DMS53 treated with DMSO at 0.1 percent for 48 hours (cell line): ENCODE data around the gene CCDC88B.

ENCODE experiments used
- DNase-seq: peaks from one replicate; lab custom pipeline; 2025; ENCODE audit not compliant: unreplicated experiment; lab: John Stamatoyannopoulos, UW

The CCDC88B gene

DNA sequence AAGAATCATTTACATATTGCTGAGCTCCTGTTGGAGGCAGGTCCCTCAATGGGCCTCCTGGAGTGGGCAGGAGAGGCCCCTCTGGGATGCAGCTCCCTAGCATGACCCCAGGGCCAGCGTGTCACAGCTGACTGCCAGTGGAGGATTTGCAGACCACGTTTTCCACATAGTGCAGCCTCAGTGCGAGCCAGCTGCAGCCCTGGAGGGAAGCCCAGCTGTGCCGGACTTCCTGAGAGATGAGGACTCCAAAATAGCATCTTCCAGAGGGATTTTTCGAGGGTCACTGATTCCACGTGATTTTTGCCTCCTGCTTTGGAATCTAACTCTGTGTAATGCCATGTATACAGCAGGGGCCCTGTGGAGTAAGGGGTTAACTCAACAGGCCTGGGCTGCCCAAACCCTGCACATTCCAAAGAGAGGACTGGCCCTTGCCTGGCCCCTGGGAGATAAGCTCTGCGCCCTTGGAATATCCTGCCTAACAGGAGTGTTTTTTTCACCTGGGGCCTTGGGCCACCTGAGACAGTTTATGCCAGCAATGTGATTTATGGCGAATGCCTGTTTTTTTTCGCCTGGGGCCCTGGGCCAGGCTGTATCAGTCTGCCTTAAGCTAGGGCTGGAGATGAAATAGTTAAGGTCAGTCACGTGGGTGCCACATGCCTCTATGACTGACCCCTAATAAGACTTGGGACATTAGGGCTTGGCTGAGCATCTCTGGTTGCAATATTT lies 66.4 kb downstream of the CCDC88B start:
- DNase-seq: no peak
